ENCODE data around the gene PRELID3B.

DNA sequence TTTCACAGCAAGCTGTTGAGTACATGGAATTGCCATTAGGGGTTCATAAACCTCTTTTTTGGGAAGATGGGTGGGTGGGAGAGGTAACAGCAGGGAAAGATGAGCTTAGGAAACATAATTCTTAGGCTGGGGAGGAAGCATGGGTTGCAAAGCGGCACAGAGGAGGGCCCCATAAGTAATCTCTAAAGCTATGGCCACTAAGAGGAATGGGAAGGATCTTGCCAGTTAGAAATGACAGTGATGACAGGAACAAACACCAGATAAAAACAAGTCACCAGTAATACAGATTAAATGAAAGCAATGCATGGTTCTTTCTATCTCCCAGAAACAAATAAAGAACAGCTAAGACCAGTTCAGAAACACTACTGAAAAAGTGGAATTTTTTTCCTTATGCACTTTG is 31.0 kb upstream of the PRELID3B start:
- TF ChIP-seq, protein P1, sequence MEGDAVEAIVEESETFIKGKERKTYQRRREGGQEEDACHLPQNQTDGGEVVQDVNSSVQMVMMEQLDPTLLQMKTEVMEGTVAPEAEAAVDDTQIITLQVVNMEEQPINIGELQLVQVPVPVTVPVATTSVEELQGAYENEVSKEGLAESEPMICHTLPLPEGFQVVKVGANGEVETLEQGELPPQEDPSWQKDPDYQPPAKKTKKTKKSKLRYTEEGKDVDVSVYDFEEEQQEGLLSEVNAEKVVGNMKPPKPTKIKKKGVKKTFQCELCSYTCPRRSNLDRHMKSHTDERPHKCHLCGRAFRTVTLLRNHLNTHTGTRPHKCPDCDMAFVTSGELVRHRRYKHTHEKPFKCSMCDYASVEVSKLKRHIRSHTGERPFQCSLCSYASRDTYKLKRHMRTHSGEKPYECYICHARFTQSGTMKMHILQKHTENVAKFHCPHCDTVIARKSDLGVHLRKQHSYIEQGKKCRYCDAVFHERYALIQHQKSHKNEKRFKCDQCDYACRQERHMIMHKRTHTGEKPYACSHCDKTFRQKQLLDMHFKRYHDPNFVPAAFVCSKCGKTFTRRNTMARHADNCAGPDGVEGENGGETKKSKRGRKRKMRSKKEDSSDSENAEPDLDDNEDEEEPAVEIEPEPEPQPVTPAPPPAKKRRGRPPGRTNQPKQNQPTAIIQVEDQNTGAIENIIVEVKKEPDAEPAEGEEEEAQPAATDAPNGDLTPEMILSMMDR (IDR thresholded peaks at IDR 0.05), result no peak
- no peak for TF ChIP-seq POLR2A (IDR thresholded peaks at IDR 0.05)
